Measurements from ENCODE around the gene VWA3B. TPM values are rescaled to one million over a fixed set of nuclear protein-coding genes. Genes with fewer than 3 reads are reported as not detected.
"Not testable (repeated sequence)": the region's sequence is repeated elsewhere in the genome, so short reads cannot be mapped to it uniquely, and the experiment has no call there.

VWA3B gene
- total RNA-seq, 6 donors from 2014 or later, result 0.72 to 25.3 (median 5.3) TPM

DNA sequence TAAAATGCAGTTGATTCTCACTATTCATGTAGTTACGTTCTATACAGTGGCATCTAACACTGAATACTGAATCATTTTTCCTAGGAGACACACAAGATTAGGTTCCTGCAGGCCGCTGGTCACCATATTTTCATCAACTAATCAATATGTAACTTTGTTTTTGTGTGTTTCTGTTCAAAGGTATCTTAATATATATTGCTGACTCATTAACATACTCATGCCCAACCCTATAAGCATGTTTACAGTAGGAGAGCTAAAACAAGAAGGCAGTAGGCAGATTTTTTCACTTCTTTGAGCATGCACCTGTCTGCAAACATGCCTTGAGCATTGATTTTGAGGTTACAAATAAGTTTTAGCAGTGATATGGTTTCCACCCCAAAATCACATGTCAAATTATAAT, 229.0 kb downstream of the VWA3B start:
- Histone ChIP-seq H3K27ac (no peak overlapping the region), H3K36me3 (no peaks in the 10 kb centered on the region), H3K27me3 (no peaks in the 10 kb centered on the region), H3K4me3 (no peak overlapping the region), H3K9me3 (peaks cover 0 to 19% (median 13%) of the 10 kb centered on the region in 4 donors), H3K4me1 (no peaks in the 10 kb centered on the region)
- DNase-seq (no peak), ATAC-seq (ENCODE audit: low FRiP score in 2 of 2) (no peak)
- TF ChIP-seq POLR2AphosphoS5 (IDR thresholded peaks at IDR 0.05) (no peak), EP300 (IDR thresholded peaks at IDR 0.05) (no peak), POLR2A (IDR thresholded peaks at IDR 0.05) (no peak), CTCF (IDR thresholded peaks at IDR 0.05) (no peak)
- 73 to 82% methylated on average over 2 of the region's 2 CpGs for WGBS, 2 donors

DNA sequence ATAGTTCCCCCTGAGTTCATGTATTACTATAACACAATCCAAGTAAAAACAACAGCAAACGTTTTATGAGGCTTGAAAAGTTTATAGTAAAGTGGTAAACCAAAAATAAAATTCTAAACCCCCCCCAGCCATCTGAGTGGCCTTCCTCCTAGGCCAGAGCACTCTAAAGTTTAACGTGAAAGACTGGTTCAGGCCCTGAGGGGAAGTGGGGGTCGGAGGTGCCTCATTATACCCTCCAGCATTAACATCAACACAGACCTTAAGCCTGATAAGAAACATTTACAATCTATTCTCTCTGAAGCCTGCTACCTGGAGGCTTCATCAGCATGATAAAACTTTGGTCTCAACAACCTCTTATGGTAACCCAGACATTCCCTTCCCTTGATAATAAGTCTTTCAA, 230.2 kb downstream of the VWA3B start:
- Histone ChIP-seq H3K27me3 (no peaks in the 10 kb centered on the region), H3K9me3 (peaks cover 0 to 24% (median 18%) of the 10 kb centered on the region in 4 donors), H3K27ac (no peak overlapping the region), H3K4me3 (no peak overlapping the region), H3K36me3 (no peaks in the 10 kb centered on the region), H3K4me1 (no peaks in the 10 kb centered on the region)
- ATAC-seq (ENCODE audit: low FRiP score in 2 of 2) (no peak), DNase-seq (no peak)
- WGBS, 2 donors, result 27 to 48% methylated on average over 3 of the region's 3 CpGs
- TF ChIP-seq EP300 (IDR thresholded peaks at IDR 0.05), result no peak
- TF ChIP-seq CTCF (IDR thresholded peaks at IDR 0.05), result no peak
- TF ChIP-seq POLR2AphosphoS5 (IDR thresholded peaks at IDR 0.05), result no peak
- no peak for TF ChIP-seq POLR2A (IDR thresholded peaks at IDR 0.05)

- H3K4me3 ChIP-seq; DNase-seq; H3K36me3 ChIP-seq; H3K4me1 ChIP-seq; ATAC-seq (ENCODE audit: low FRiP score in 2 of 2); H3K27me3 ChIP-seq; H3K27ac ChIP-seq: not testable (repeated sequence)
- H3K9me3 ChIP-seq, result peaks cover 0 to 24% (median 18%) of the 10 kb centered on the region in 4 donors
- WGBS, 2 donors, result 92 to 95% methylated on average over 3 of the region's 3 CpGs
Measured at GRCh38 chr2:98320171-98320570, 233.2 kb downstream of the VWA3B start.

DNA sequence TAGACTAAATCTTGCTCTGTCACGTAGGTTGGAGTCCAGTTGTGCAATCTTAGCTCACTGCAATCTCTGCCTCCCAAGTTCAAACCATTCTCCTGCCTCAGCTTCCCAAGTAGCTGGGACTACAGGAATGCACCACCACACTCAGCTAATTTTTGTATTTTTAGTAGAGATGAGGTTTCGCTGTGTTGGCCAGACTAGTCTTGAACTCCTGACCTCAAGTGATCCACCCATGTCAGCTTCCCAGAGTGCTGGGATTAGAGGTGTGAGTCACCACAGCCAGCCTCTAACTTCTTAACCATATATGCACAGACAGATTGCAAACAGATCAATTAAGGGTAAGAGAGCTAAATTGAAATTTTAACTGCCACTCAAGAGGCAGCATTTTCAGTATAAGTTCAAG, 237.2 kb downstream of the VWA3B start:
- WGBS, 2 donors, result 61 to 75% methylated on average over 2 of the region's 2 CpGs
- Histone ChIP-seq H3K27ac (no peak overlapping the region), H3K9me3 (peaks cover 0 to 20% (median 18%) of the 10 kb centered on the region in 4 donors), H3K4me3 (no peak overlapping the region), H3K27me3 (no peaks in the 10 kb centered on the region), H3K4me1 (no peaks in the 10 kb centered on the region), H3K36me3 (no peaks in the 10 kb centered on the region)
- ATAC-seq (ENCODE audit: low FRiP score in 2 of 2), result no peak
- DNase-seq, result no peak
- TF ChIP-seq POLR2A (IDR thresholded peaks at IDR 0.05) (no peak), CTCF (IDR thresholded peaks at IDR 0.05) (no peak)

GRCh38 chr2:98327776-98328175, 240.8 kb downstream of the VWA3B start:
- ATAC-seq (ENCODE audit: low FRiP score in 2 of 2), result no peak
- Histone ChIP-seq H3K27me3 (no peaks in the 10 kb centered on the region), H3K36me3 (no peaks in the 10 kb centered on the region), H3K4me1 (no peaks in the 10 kb centered on the region), H3K27ac (no peak overlapping the region), H3K4me3 (no peak overlapping the region), H3K9me3 (no peaks in the 10 kb centered on the region)
- DNase-seq, result no peak
- TF ChIP-seq EP300 (IDR thresholded peaks at IDR 0.05), result no peak
- TF ChIP-seq CTCF (IDR thresholded peaks at IDR 0.05), result no peak
- TF ChIP-seq POLR2AphosphoS5 (IDR thresholded peaks at IDR 0.05), result no peak
- no peak for TF ChIP-seq POLR2A (IDR thresholded peaks at IDR 0.05)
- 93% methylated on average over 4 of the region's 4 CpGs for WGBS, 2 donors

Measured in upper lobe of left lung (tissue), 6 donors.